ENCODE results near the gene SLC44A1.

DNA sequence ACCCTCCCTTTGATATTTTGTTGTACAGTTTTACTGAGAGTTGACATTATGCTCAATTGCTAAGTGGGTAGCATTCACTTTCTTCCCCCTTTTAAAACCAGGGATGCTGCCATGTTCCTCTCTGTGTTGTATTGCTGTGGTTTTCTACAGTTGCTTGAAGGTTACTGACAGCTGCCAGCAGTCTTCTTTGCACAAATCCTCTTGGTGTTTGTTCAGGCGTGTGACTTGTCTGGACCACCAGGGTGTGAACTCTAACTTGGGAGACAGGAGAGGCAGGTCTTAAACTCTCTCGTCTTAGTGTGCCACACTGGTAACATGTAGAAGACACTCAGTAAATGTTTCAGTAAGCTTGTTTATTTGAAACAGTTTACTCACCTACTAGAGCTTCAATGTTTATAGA lies 25.1 kb downstream of the SLC44A1 start:
- TF ChIP-seq, protein P1, sequence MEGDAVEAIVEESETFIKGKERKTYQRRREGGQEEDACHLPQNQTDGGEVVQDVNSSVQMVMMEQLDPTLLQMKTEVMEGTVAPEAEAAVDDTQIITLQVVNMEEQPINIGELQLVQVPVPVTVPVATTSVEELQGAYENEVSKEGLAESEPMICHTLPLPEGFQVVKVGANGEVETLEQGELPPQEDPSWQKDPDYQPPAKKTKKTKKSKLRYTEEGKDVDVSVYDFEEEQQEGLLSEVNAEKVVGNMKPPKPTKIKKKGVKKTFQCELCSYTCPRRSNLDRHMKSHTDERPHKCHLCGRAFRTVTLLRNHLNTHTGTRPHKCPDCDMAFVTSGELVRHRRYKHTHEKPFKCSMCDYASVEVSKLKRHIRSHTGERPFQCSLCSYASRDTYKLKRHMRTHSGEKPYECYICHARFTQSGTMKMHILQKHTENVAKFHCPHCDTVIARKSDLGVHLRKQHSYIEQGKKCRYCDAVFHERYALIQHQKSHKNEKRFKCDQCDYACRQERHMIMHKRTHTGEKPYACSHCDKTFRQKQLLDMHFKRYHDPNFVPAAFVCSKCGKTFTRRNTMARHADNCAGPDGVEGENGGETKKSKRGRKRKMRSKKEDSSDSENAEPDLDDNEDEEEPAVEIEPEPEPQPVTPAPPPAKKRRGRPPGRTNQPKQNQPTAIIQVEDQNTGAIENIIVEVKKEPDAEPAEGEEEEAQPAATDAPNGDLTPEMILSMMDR (IDR thresholded peaks at IDR 0.05; ENCODE audit: insufficient read depth, low read length) = no peak
- no peak for TF ChIP-seq POLR2AphosphoS5 (IDR thresholded peaks at IDR 0.05; ENCODE audit: low read depth)
- TF ChIP-seq, protein P2, sequence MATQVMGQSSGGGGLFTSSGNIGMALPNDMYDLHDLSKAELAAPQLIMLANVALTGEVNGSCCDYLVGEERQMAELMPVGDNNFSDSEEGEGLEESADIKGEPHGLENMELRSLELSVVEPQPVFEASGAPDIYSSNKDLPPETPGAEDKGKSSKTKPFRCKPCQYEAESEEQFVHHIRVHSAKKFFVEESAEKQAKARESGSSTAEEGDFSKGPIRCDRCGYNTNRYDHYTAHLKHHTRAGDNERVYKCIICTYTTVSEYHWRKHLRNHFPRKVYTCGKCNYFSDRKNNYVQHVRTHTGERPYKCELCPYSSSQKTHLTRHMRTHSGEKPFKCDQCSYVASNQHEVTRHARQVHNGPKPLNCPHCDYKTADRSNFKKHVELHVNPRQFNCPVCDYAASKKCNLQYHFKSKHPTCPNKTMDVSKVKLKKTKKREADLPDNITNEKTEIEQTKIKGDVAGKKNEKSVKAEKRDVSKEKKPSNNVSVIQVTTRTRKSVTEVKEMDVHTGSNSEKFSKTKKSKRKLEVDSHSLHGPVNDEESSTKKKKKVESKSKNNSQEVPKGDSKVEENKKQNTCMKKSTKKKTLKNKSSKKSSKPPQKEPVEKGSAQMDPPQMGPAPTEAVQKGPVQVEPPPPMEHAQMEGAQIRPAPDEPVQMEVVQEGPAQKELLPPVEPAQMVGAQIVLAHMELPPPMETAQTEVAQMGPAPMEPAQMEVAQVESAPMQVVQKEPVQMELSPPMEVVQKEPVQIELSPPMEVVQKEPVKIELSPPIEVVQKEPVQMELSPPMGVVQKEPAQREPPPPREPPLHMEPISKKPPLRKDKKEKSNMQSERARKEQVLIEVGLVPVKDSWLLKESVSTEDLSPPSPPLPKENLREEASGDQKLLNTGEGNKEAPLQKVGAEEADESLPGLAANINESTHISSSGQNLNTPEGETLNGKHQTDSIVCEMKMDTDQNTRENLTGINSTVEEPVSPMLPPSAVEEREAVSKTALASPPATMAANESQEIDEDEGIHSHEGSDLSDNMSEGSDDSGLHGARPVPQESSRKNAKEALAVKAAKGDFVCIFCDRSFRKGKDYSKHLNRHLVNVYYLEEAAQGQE (IDR thresholded peaks at IDR 0.05; ENCODE audit: insufficient replicate concordance, low read depth) = no peak
